A549 (cell line): ENCODE data around the gene EPB41L4B.

ENCODE experiments used
- CHD2 ChIP-seq: fragments of 150-350 bp; IDR thresholded peaks from 2 replicates; pipeline ENCODE4 v1.6.1; 2014; ENCODE audit warnings: low read length; ENCODE audit not compliant: partially characterized antibody
- CTCF ChIP-seq: fragments of >200 bp; sonication (Bioruptor Twin); formaldehyde crosslinking; IDR thresholded peaks from 3 replicates; pipeline ENCODE4 v1.5.1; 2016
- EP300 ChIP-seq, 2 experiments: fragments of >200 bp; sonication (Bioruptor Twin); formaldehyde crosslinking; IDR thresholded peaks; 2 replicates in 1 of 2; 3 replicates in 1 of 2; pipeline ENCODE4 v1.6.1; 2016 to 2017
- PHF8 ChIP-seq: fragments of 200-600 bp; sonication (generic); IDR thresholded peaks from 2 replicates; pipeline ENCODE4 v1.6.1; 2016; ENCODE audit warnings: low read depth, mild to moderate bottlenecking, antibody characterized with exemption, moderate library complexity, borderline replicate concordance
- POLR2A ChIP-seq: IDR thresholded peaks from 2 replicates; pipeline ENCODE4 v1.6.1; 2012; ENCODE audit warnings: mild to moderate bottlenecking, low read length
- REST ChIP-seq: fragments of 200-600 bp; sonication (generic); IDR thresholded peaks from 2 replicates; pipeline ENCODE4 v1.6.1; 2016; ENCODE audit warnings: antibody characterized with exemption, mild to moderate bottlenecking, moderate library complexity

- TF ChIP-seq REST (no peak), CTCF (no peak), POLR2A (no peak), EP300 (IDR thresholded peaks at IDR 0.05) (no peak), PHF8 (no peak), CHD2 (no peak)
Observed at GRCh38 chr9:109124121-109124520, 196.7 kb downstream of the EPB41L4B start.
